Muscle of arm (tissue), 12 donors: ENCODE results near the gene PLAC8. TPM values are rescaled to one million over a fixed set of nuclear protein-coding genes. Genes with fewer than 3 reads are reported as not detected.
"Not testable (repeated sequence)": the region's sequence is repeated elsewhere in the genome, so short reads cannot be mapped to it uniquely, and the experiment has no call there.

Experiments
- DNase-seq: peaks from one replicate; pipeline ENCODE4 v3.0.0-alpha.2; 2013
- polyA plus RNA-seq, 12 donors: library from polyadenylated mRNA; unstranded; fragments of 120-200 nt; gene quantifications; one replicate each; pipeline ENCODE4 v1.2.1, GENCODE V29; 2013; ENCODE audit not compliant: insufficient read length in 12 of 12

Gene PLAC8
- polyA plus RNA-seq, 12 donors: 0.70 to 14.0 (median 1.9) TPM; not detected in 2

- no peak for DNase-seq
Observed at GRCh38 chr4:83112678-83113428, 1.7 kb downstream of the PLAC8 start.

GRCh38 chr4:83112231-83112630 is 2.3 kb downstream of the PLAC8 start:
- DNase-seq: no peak

- DNase-seq: not testable (repeated sequence)
Observed at GRCh38 chr4:83111751-83112141, 2.8 kb downstream of the PLAC8 start.

GRCh38 chr4:83110970-83111750 is 3.4 kb downstream of the PLAC8 start:
- DNase-seq: no peak

GRCh38 chr4:83110223-83110945 is 4.1 kb downstream of the PLAC8 start:
- DNase-seq: peak; percentile 74

GRCh38 chr4:83109480-83110222 is 4.9 kb downstream of the PLAC8 start:
- peak; percentile 31 for DNase-seq

GRCh38 chr4:83108101-83108861 is 6.2 kb downstream of the PLAC8 start:
- no peak for DNase-seq

- no peak for DNase-seq
Observed at GRCh38 chr4:83107631-83108030, 6.9 kb downstream of the PLAC8 start.

GRCh38 chr4:83104991-83105390 is 9.5 kb downstream of the PLAC8 start:
- DNase-seq: no peak

GRCh38 chr4:83096397-83096796 is 18.1 kb downstream of the PLAC8 start:
- DNase-seq: no peak

- no peak for DNase-seq
Observed at GRCh38 chr4:83093060-83093640, 21.4 kb downstream of the PLAC8 start.

- DNase-seq: no peak
Observed at GRCh38 chr4:83089410-83090157, 24.9 kb downstream of the PLAC8 start.

- DNase-seq: not testable (repeated sequence)
Observed at GRCh38 chr4:83084956-83085355, 29.6 kb downstream of the PLAC8 start.

GRCh38 chr4:83083925-83084475 is 30.5 kb downstream of the PLAC8 start:
- no peak for DNase-seq

- DNase-seq: no peak
Observed at GRCh38 chr4:83082777-83083176, 31.8 kb downstream of the PLAC8 start.

GRCh38 chr4:83080561-83080960 is 34.0 kb downstream of the PLAC8 start:
- DNase-seq: no peak

- peak; percentile 7 for DNase-seq
Observed at GRCh38 chr4:83075311-83076095, 39.0 kb downstream of the PLAC8 start.

- not testable (repeated sequence) for DNase-seq
Observed at GRCh38 chr4:83074783-83075182, 39.7 kb downstream of the PLAC8 start.
